Astrocyte (in vitro differentiated cells and primary cell): Measurements from ENCODE around the gene MMP24OS. TPM values are rescaled to one million over a fixed set of nuclear protein-coding genes. Genes with fewer than 3 reads are reported as not detected.

Experiments used
- DNase-seq: peaks from one replicate; pipeline ENCODE4 v3.0.0-alpha.2; 2010; ENCODE audit warnings: low read depth
- FAIRE-seq: peaks from 2 replicates; lab custom pipeline; 2011; peaks lifted over from hg19 to GRCh38; lab: Jason Lieb, UNC
- H2AFZ ChIP-seq: 2 replicates; pipeline ENCODE4 v1.6.0; 2012; ENCODE audit warnings: low read depth, low read length, inconsistent platforms
- H3K27ac ChIP-seq: 2 replicates; pipeline ENCODE4 v1.5.1; 2011; ENCODE audit warnings: low read depth, low read length, inconsistent platforms
- H3K27me3 ChIP-seq: 2 replicates; pipeline ENCODE4 v1.6.0; 2011; ENCODE audit warnings: low read length, inconsistent platforms; ENCODE audit not compliant: insufficient read depth
- H3K36me3 ChIP-seq: 2 replicates; pipeline ENCODE4 v1.5.1; 2011; ENCODE audit warnings: low read length, inconsistent platforms; ENCODE audit not compliant: insufficient read depth
- H3K4me1 ChIP-seq: 2 replicates; pipeline ENCODE4 v1.5.1; 2011; ENCODE audit warnings: low read length, inconsistent platforms; ENCODE audit not compliant: insufficient read depth
- H3K4me2 ChIP-seq: 2 replicates; pipeline ENCODE4 v1.6.0; 2012; ENCODE audit warnings: low read length, inconsistent platforms
- H3K4me3 ChIP-seq: 2 replicates; pipeline ENCODE4 v1.5.1; 2011; ENCODE audit warnings: low read depth, mild to moderate bottlenecking, low read length, inconsistent platforms; ENCODE audit not compliant: insufficient read depth
- H3K79me2 ChIP-seq: 2 replicates; pipeline ENCODE4 v1.6.0; 2012; ENCODE audit warnings: mild to moderate bottlenecking, low read length, inconsistent platforms; ENCODE audit not compliant: insufficient read depth
- H3K9ac ChIP-seq: 2 replicates; pipeline ENCODE4 v1.6.0; 2012; ENCODE audit warnings: mild to moderate bottlenecking, low read length, inconsistent platforms
- H3K9me3 ChIP-seq: 2 replicates; pipeline ENCODE4 v1.5.1; 2012; ENCODE audit warnings: low read depth, mild to moderate bottlenecking, low read length, inconsistent platforms; ENCODE audit not compliant: insufficient read depth
- H4K20me1 ChIP-seq: 2 replicates; pipeline ENCODE4 v1.6.0; 2012; ENCODE audit warnings: low read length, inconsistent platforms; ENCODE audit not compliant: insufficient read depth
- H3K27ac Mint-ChIP-seq: one replicate; pipeline ENCODE4 v1.8.0; 2021; ENCODE audit warnings: mild to moderate bottlenecking, mixed read lengths; ENCODE audit not compliant: unreplicated experiment
- H3K27me3 Mint-ChIP-seq: one replicate; pipeline ENCODE4 v1.8.0; 2021; ENCODE audit warnings: low read depth, mixed read lengths; ENCODE audit not compliant: unreplicated experiment
- H3K36me3 Mint-ChIP-seq: one replicate; pipeline ENCODE4 v1.8.0; 2021; ENCODE audit warnings: low read depth, mixed read lengths; ENCODE audit not compliant: unreplicated experiment
- H3K4me1 Mint-ChIP-seq: one replicate; pipeline ENCODE4 v1.8.0; 2021; ENCODE audit warnings: low read depth, mixed read lengths; ENCODE audit not compliant: unreplicated experiment
- H3K4me3 Mint-ChIP-seq: one replicate; pipeline ENCODE4 v1.8.0; 2021; ENCODE audit warnings: mild to moderate bottlenecking, moderate library complexity, mixed read lengths; ENCODE audit not compliant: unreplicated experiment
- H3K9me3 Mint-ChIP-seq: one replicate; pipeline ENCODE4 v1.8.0; 2021; ENCODE audit warnings: mild to moderate bottlenecking, mixed read lengths; ENCODE audit not compliant: unreplicated experiment
- CTCF ChIP-seq: IDR thresholded peaks from 2 replicates; pipeline ENCODE4 v1.5.1; 2011; ENCODE audit warnings: low read depth, mild to moderate bottlenecking, inconsistent platforms, low read length, moderate library complexity; ENCODE audit not compliant: insufficient read depth
- EZH2 ChIP-seq: IDR thresholded peaks from 2 replicates; pipeline ENCODE4 v1.6.1; 2012; ENCODE audit warnings: mild to moderate bottlenecking, low read length, inconsistent platforms; ENCODE audit not compliant: insufficient read depth
- total RNA-seq: library from RNA; stranded (reverse); gene quantifications from 2 replicates; pipeline ENCODE4 v1.2.1, GENCODE V29; 2021

MMP24OS gene
- total RNA-seq, 1 donor from 2014 or later = 86.5 TPM

- Histone ChIP-seq H4K20me1 (no peaks in the 10 kb centered on the region), H3K36me3 (no peaks in the 10 kb centered on the region), H3K4me2 (peak overlapping the region; percentile 75), H3K9me3 (no peaks in the 10 kb centered on the region), H2AFZ (no peak overlapping the region), H3K4me1 (peaks cover 67% of the 10 kb centered on the region), H3K79me2 (peaks cover 5% of the 10 kb centered on the region), H3K9ac (peak overlapping the region; percentile 80), H3K4me3 (no peak overlapping the region), H3K27me3 (no peaks in the 10 kb centered on the region), H3K27ac (peak overlapping the region; percentile 97)
- TF ChIP-seq EZH2 (no peak), CTCF (no peak)
- Mint-ChIP-seq H3K4me1 (peaks cover 63% of the 10 kb centered on the region), H3K27ac (peak overlapping the region; percentile 96), H3K27me3 (no peaks in the 10 kb centered on the region), H3K4me3 (peak overlapping the region; percentile 40), H3K9me3 (no peaks in the 10 kb centered on the region), H3K36me3 (peaks cover 4% of the 10 kb centered on the region)
- no peak for FAIRE-seq
- peak; percentile 83 for DNase-seq
Observed at GRCh38 chr20:35319192-35319870, 41.4 kb upstream of the MMP24OS start.

- Mint-ChIP-seq H3K36me3 (peaks cover 5% of the 10 kb centered on the region), H3K27ac (peak overlapping the region; percentile 96), H3K9me3 (no peaks in the 10 kb centered on the region), H3K4me3 (peak overlapping the region; percentile 29), H3K27me3 (no peaks in the 10 kb centered on the region), H3K4me1 (peaks cover 66% of the 10 kb centered on the region)
- Histone ChIP-seq H3K79me2 (peaks cover 5% of the 10 kb centered on the region), H3K4me1 (peaks cover 69% of the 10 kb centered on the region), H3K27ac (peak overlapping the region; percentile 97), H3K27me3 (no peaks in the 10 kb centered on the region), H3K9ac (peak overlapping the region; percentile 80), H2AFZ (no peak overlapping the region), H3K9me3 (no peaks in the 10 kb centered on the region), H4K20me1 (no peaks in the 10 kb centered on the region), H3K36me3 (no peaks in the 10 kb centered on the region), H3K4me2 (peak overlapping the region; percentile 75), H3K4me3 (no peak overlapping the region)
- TF ChIP-seq EZH2 (no peak), CTCF (no peak)
- peak; percentile 91 for DNase-seq
- FAIRE-seq = no peak
Observed at GRCh38 chr20:35318502-35319157, 40.7 kb upstream of the MMP24OS start.
